HG02798 (cell line): ENCODE results near the gene PPP3CB.
A peak's percentile ranks its signal among the peaks of the same experiment; 100 is the strongest.

Experiments
- ATAC-seq: cut with Tn5 transposase; IDR thresholded peaks from one replicate; pipeline ENCODE4 v1.9.1; 2021; ENCODE audit warnings: mild to moderate bottlenecking; ENCODE audit not compliant: unreplicated experiment, poor library complexity

The PPP3CB gene

DNA sequence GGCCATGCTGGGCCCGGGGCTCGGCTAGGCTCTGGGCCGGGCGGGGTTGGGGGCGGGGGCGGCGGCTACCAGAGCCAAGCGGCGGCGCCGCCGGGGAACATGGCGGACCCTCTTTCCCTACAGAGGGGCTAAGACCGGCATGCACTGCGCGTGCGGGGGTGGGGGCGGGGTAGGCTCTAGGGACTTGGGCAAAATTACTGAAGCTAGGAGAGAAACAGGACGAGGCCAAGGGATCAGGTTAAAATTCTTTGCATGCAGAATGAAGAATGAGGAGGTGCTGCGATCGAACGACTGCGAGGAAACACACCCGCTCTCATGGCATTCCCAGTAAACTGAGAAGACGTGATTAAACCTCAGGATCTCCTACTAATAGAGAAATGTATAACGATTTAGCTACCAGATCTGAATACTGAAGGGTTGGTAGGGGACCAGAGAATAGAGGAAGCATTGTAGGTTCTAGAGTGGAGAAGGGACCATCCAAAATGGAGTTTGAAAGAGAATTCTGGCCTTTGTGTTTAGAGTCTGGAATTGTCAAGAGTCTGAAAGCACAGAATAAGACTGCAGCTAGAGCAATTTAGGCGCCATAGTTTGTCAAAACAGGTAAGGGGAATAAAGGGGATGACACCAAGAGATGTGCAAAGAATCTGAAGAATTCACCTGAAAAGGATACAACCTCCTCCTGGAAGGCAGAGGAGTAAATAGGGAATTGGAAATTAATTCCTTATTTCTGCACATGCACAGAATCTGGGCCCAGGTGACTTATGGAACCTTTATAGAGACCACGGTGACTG, at the start of gene PPP3CB:
Gene PPP3CB (minus strand): TSS at position 141 of the 791 bp plus-strand sequence. CDS start 135 bp downstream, at position 6.
- peak; percentile 77 for ATAC-seq

DNA sequence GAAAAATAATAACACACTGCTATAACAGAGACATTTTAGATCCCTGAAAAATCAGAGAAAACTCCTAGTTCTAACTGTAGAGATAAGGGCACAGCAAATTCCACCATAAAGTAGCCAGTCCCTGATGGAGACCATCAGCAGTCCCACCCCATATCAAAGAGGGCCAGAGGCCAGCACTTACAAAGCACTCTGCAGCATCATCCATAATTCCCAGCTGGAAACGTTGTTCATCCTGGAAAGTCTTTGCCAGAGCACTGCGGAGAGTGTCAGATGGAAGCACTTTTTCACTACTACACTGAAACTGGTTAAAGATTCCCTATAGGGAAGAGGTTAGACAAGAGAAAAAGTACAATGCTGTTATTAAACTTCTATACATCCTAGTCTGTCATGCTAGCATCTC, 49.5 kb upstream of the PPP3CB start:
- ATAC-seq, result no peak

DNA sequence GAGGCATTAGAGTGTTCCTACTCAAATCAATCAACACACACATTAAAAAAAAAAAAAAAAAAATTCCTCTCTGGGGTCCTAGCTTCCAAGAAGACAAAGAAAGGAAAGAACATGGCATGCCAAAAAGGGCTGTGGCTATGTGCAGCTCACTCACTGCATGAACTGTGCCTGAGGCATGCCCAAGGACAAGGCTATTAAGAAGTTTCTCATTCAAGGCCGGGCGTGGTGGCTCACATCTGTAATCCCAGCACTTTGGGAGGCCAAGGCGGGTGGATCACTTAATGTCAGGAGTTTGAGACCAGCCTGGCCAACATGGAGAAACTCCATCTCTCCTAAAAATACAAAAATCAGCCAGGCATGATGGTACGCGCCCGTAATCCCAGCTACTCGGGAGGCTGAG, 41.9 kb upstream of the PPP3CB start:
- no peak for ATAC-seq

DNA sequence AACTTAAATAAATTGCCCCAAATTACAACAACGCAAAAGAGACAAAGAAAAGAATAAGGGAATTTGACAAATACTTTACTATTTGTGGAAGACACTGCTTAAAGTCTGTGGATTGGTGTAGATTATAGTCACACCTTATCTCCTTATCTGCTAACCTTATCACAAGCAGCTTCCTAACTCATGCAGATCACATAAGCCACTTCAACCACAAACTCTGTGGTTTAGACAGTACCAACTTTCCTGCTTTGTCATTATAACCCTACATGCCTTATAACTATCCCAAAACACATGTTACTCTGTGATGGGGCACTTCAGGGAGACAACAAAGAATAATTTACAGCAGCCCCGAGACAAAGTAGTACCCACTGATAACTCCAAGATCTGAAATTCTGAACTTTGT, 41.5 kb upstream of the PPP3CB start:
- ATAC-seq, result no peak

DNA sequence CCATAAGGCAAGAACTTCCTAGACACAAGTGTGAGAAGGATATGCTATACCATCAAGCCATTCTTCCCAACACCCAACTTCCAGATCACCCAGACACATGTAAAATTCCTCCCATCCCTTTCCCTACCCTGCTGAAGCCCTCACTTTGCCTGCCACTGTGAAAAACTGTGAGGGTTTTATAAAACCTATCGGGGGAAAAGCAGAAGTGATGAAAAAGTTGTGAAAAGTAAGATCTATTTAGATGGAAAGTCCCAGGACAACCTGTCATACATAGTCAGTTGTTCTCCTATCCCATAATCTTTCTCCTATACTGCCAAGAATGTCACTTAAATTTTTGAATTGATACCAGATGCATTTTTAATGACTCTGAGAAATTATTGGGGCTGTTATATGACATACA, 39.0 kb upstream of the PPP3CB start:
- ATAC-seq, result no peak

DNA sequence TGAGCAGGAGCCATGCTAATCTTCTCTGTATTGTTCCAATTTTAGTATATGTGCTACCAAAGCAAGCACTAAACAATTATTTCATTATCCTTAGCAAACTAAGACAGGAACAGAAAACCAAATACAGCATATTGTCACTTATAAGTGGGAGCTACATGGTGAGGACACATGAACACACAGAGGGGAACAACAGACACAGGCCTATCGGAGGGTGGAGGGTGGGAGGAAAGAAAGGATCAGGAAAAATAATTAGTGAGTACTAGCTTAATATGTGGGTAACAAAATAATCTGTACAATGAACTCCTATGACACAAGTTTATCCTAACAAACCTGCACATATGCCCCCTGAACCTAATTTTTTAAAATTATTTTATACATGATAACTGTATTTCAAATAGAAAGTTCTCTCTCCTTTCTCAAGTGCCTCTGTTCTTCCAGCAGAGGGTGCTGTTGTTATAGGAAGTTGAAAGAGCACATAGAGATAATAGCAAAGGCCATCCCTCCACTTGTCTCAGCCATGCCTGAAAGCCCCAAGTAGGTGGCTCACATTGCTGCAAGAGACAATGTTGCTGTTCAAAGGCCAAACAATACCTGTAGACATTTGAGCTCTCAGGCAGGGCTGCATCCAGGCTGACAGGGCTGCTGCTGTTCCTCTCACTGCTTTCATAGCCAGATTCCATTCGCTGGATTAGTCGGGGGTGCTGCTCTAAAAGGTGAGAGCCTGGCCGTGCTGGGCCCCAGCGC, 33.4 kb upstream of the PPP3CB start:
- peak; percentile 53 for ATAC-seq

DNA sequence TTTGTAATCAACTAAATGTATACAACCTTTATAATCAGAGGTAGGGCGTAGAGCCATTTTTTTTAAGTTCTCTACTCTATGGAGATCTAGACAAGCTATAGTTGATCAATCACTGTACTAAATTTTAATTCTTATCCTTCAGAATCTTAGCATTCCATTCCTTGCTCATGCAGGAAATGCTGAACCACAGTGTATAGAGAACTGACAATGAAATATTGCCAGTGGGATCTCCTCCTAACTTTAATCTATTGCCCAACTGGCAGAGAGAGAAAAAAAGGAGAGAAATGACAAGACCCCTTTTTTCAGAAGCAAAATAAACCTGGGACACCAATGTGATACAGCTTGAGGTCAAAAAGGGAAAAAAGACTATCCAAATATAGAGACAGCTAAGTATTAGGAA, 26.4 kb upstream of the PPP3CB start:
- no peak for ATAC-seq

DNA sequence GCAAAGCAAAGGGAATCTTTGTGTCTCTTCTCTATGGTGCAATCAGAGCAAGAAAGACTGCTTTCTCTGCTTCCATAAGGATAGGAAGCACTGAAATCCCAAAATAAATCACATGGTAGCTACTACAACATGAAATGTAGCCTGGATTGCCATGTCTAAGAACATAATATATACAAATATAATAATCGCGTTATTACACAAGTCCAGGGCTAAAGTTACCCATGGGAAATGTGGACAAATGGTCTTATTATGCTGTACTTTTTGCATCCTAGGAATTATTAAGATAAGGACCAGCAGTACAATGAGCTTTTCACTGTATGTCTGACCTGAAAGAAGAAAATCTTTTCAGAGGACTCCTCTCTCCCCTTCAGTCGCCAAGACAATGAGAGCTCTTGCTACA, 23.5 kb upstream of the PPP3CB start:
- ATAC-seq, result no peak

DNA sequence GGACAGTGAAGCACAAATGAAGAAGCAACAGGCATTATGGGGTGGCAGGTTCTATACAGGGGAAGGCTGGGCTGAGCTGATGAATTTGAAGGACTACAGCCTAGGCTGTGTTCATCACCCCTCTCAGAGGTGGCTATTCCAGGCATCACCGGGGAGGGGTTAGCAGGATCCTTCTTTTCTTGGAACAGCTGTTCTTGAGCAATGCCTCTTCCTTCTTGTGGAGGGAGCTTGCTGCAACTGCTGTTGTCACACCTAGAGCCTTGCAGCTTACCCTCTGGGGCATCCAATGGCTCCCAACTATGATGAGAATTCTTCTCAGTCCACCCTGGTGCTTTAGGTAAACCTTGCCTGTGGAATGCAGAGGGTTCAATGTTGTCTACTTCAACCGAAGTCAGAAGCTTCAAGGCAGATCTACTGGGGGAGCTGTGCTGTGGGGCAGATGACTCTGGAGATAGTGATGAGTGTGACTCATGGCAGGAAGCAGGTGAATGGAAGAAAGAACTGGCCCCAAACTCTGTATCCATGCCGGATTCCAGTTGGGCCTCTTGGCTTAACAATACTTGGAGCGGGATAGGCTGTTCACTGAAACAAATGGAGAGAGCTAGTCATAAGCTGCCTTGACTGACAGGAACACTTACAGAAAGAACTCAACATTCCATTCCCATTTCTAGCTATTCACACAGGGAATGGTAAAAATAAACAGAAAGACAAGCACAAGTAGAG, 21.5 kb upstream of the PPP3CB start:
- ATAC-seq, result no peak

DNA sequence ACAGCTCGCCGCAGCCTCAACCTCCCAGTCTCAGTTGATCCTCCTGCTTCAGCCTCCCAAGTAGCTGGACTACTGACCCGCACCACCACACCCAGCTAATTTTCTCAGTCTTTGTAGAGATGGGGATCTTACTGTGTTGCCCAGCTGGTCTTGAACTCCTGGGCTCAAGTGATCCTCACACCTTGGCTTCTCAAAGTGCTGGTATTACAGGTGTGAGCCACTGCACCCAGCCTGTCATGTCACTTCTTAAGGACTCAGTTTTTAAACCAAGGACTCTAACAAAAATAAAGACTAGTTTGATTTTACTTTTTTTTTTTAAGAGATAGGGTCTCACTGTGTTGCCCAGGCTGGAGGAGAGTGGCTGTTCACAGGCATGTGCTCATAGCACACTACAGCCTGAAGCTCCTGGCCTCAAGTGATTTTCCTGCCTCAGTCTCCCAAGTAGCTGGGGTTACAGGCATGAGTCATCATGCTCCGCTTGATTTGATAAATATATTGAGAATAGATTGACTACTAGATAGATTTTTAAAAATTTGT, 16.5 kb upstream of the PPP3CB start:
- no peak for ATAC-seq

DNA sequence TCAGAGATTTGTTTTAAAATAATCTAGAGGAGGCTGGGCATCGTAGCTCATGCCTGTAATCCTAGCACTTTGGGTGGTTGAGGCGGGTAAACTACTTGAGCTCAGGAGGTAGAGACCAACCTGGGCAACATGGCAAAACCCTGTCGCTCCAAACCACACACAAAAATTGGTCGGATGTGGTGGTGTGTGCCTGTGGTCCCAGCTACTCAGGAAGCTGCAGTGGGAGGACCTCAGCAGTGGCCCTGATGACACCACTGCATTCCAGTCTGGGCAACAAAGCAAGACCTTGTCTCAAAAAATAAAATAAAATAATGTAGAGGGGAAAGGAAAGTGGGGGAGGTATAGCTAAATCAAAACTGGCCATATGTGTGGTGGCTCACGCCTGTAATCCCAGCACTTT, 13.9 kb upstream of the PPP3CB start:
- no peak for ATAC-seq

DNA sequence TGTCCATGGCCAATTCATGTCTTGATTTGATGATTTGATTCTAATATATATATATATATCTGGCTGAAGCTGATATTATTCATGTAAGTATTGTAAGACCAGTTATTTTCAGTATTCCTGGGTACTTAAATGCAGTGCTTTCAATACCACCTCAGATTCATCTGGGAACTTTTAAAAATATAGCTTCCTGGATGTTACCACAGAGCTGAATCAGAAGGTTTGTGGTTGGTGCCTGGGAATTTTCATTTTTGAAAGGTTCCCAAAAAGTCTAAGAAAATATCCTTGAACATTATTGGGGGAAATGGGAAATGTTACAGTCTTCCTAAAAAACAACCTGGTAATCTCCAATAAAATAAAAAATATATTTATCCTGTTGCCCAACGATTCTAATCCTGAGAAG, 10.7 kb upstream of the PPP3CB start:
- ATAC-seq, result no peak

DNA sequence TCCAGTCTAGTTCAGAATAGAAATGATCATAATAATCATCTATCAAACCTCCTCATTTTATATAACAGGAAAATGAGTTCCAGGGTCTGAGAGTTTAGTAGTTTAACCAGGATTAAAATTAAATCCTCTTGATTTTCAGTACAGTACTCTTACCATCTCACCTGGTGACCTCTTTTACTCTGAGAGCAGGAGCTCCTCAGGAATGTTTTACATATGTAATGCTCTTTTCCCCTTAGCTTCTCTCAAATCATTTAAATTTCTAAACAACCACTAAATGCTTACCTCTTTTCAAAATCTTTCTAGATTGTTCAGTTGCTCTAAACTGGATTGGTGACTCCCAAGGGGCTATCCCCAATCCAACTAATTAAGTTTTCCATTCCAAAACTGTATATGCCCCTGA, 10.2 kb upstream of the PPP3CB start:
- ATAC-seq, result no peak

DNA sequence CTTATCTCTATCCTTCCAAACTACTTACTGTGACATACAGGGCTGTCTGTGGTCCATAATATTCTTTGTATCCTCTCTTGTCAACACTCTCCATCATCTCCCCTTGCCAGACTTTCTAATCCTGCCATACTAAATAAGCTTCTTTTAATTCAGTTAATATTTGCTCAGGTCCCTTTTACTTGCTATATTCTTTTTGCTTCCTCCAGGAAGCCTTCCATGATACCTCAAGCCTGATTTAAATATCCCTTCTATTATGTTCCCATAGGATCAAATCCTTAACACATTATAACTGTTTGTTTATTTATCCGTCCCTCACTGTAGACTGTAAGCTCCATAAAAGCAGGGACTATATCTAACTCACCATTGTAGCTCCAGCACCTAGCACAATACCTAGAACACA, 7.2 kb upstream of the PPP3CB start:
- ATAC-seq, result no peak

DNA sequence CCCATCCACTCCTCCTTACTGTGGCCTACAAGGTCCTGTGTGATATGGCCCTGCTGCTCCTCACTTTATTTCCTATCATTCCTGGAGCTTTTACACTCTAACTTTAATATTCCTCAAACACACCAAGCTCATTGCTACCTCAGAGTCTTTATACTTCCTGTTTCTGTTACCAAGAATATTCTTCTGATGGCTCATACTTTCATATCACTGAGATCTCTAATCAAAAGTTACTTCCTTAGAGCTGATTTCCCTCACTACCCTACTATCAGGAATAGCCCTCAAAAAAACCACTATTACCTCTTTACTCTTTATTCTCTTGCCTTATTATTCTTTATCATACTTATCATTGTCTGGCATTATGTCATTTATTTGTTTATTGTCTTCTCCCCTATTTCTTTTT, 5.8 kb upstream of the PPP3CB start:
- ATAC-seq, result no peak

DNA sequence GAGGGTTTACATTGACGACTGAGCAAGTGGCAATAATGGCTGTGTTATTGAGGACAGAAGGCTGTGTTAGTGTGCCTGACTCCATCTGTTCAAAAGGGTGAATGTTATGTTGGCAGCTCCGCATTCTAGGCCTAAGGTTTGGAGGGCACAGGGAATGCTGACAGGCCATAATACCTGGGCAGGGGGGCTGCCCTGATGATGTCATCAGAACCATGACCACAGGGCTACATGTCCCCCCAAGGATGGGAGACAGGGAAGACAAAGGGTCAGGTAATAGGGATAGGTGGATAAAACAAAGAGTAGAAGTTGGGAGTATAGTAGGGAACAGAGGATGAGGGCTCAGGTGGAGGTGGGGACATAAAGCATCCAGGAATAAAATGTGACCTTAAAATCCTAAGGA, 1.8 kb upstream of the PPP3CB start:
- ATAC-seq, result no peak

DNA sequence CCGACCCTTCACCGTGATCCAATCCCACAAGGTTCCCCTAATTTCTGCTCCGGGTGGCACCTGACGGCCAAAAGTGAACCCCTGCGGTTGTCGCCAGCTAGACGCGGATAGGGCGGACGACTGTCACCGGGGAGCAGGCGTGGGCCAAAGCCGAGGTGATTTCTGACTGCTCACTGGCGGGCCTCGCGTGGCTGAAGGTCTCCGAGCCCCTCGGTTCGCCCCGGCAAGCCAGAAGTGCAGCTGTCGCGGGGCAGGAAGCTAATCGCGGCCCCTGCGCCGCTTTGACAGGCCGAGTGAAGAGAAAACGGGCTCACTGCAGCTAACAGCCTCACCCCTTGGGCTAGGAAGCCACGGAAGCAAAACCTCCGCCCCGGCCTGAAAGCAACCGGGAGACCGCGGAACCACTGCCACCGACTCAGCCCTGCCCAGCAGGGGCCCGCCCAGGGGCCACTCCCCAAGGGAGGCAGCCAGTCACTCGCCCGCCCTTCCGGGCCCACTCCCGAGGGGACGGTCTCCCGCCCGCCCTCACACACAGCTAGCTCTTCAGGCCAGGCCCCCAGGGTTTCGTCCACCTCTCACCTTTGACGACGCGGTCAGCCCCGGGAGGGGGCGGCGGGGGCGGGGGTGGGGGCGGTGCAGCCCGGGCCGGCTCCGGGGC, 469 bp downstream of the PPP3CB start:
- peak; percentile 94 for ATAC-seq

DNA sequence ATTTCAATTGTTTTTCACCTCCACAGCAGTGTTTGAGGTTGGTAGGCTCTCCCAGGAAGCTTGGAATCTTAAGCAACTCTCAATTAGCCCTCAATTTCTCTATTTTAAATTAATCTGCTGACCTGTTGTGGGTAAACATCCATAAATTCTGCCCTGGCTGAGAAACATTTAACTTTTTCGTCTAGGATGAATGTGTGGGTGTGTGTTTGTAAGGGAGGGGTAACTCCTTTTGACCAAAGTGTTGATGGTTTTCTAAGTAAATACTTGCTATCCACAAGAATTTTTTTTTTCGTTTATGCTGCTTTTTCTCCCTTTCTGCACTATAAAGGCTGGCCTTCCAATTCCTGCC, 973 bp downstream of the PPP3CB start:
- ATAC-seq, result no peak

DNA sequence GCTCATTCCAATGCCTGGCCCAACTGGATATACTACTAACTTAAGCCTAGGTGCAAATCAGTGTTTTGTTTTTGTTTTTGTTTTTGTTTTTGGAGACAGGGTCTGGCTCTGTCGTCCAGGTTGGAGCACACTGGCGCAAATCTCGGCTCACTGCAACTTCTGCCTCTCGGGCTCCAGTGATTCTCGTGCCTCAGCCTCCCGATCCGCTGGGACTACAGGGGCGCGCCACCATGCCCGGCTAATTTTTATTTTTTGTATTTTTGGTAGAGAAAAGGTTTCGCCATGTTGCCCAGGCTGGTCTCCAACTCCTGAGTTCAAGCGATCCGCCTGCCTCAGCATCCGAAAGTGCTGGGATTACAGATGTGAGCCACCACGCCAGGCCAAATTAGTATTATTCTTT, 1.6 kb downstream of the PPP3CB start:
- ATAC-seq, result no peak

DNA sequence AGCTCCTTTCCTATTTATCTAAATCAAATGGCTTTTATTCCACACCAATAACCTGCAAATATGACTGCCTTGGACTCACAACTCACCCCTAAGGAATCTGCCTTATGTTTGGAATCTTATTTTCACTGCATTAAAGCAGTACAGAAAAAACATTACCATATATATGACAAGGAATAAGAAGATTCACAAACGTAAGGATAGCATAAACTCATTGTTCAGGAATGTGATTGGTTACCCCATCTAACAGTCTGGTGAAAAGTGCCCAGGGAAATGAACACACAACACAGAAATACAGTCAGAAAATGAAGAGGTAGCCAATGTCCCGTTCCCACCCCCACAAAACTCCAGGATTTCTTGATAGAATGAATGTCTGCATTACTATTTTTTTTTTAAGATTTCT, 2.0 kb downstream of the PPP3CB start:
- no peak for ATAC-seq

DNA sequence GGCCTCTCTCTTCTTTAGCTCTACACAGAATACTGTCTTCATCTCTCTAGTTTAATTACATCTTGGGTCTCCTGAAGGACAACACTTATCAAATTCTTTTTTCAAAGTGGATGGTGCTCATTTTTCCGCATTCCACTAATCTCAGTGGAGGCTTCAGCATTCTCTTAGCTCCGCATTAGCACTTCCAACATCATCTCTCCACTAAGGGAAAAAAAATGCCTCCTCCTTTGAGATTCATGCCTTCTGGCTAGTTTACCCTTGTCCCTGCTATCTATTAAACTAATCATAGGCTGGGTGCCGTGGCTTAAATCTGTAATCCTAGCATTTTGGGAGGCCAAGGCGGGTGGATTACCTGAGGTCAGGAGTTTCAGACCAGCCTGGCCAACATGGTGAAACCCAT, 9.2 kb downstream of the PPP3CB start:
- no peak for ATAC-seq
